Esophagus muscularis mucosa (tissue), 4 donors: ENCODE data around the gene CRYGB. TPM values are rescaled to one million over a fixed set of nuclear protein-coding genes. Genes with fewer than 3 reads are reported as not detected.
"Not testable (repeated sequence)": the region's sequence is repeated elsewhere in the genome, so short reads cannot be mapped to it uniquely, and the experiment has no call there.

ENCODE experiments used
- DNase-seq: peaks from one replicate; pipeline ENCODE4 v3.0.0-alpha.2; 2017; ENCODE audit errors: extremely low spot score
- H3K27ac ChIP-seq, 4 donors: fragments of 200-600 bp; sonication (generic); replicated peaks in 1 of 4; 1 replicate in 3 of 4; 2 replicates in 1 of 4; pipeline ENCODE4 v1.5.1; 2016 to 2019; ENCODE audit warnings: mild to moderate bottlenecking in 1 of 4
- H3K27me3 ChIP-seq, 4 donors: fragments of 200-600 bp; sonication (generic); one replicate each; pipeline versions ENCODE4 v1.5.1 to v1.6.0; 2016 to 2019
- H3K36me3 ChIP-seq, 4 donors: fragments of 200-600 bp; sonication (generic); one replicate each; pipeline ENCODE4 v1.5.1; 2016 to 2019
- H3K4me1 ChIP-seq, 4 donors: fragments of 200-600 bp; sonication (generic); one replicate each; pipeline ENCODE4 v1.5.1; 2016 to 2019
- H3K4me3 ChIP-seq, 4 donors: fragments of 200-600 bp; sonication (generic); 1 replicate in 2 of 4; 2 replicates in 2 of 4; pipeline ENCODE4 v1.5.1; 2016 to 2019; ENCODE audit warnings: mild to moderate bottlenecking in 4 of 4, moderate library complexity in 1 of 4
- H3K9me3 ChIP-seq, 4 donors: fragments of 200-600 bp; sonication (generic); 1 replicate in 3 of 4; 2 replicates in 1 of 4; pipeline ENCODE4 v1.5.1; 2016 to 2019
- EP300 ChIP-seq: sonication (generic); formaldehyde crosslinking; IDR thresholded peaks from one replicate; pipeline ENCODE4 v1.6.1; 2017; ENCODE audit warnings: antibody characterized with exemption
- POLR2A ChIP-seq: fragments of 450-650 bp; IDR thresholded peaks from one replicate; pipeline ENCODE4 v1.6.1; 2017; ENCODE audit warnings: antibody characterized with exemption, moderate library complexity, mild to moderate bottlenecking, low read depth
- POLR2AphosphoS5 ChIP-seq, 2 donors: sonication (generic); formaldehyde crosslinking; IDR thresholded peaks; one replicate each; pipeline ENCODE4 v1.6.1; 2017; ENCODE audit warnings: antibody characterized with exemption in 2 of 2
- WGBS: methylation state at CpG from one replicate; pipeline ENCODE4 v1.1.5; 2018; 5-methylcytosine and 5-hydroxymethylcytosine counted together
- intact Hi-C: fragments of 100-400 bp; cut with DNase I; formaldehyde crosslinking; loops from one replicate; pipeline ENCODE4 v1.15.1; 2023
- total RNA-seq, 4 donors: library from RNA; depleted of rRNA; stranded (reverse); fragments of >200 nt; gene quantifications; one replicate each; pipeline versions ENCODE4 v1.1.0 to v1.2.1, GENCODE V29; 2016
- TF ChIP-seq, protein P1 (sequence below), 3 experiments: fragments of 200-600 bp in 2 of 3; fragments of 450-650 bp in 1 of 3; sonication (generic) in 2 of 3; IDR thresholded peaks; one replicate each; pipeline ENCODE4 v1.5.1; 2017 to 2019; ENCODE audit warnings: antibody characterized with exemption in 3 of 3, mild to moderate bottlenecking in 2 of 3, moderate library complexity in 1 of 3

Gene CRYGB
- total RNA-seq, 4 donors from 2014 or later, result not detected

- H3K4me1 ChIP-seq, result peaks cover 5 to 8% (median 7%) of the 10 kb centered on the region in 4 donors
- H3K36me3 ChIP-seq, result no peaks in the 10 kb centered on the region
- H3K9me3 ChIP-seq, result no peaks in the 10 kb centered on the region
- WGBS, result 90% methylated on average over 4 of the region's 4 CpGs
- DNase-seq, result no peak
- H3K4me3 ChIP-seq, result no peak overlapping the region
- TF ChIP-seq, protein P1, sequence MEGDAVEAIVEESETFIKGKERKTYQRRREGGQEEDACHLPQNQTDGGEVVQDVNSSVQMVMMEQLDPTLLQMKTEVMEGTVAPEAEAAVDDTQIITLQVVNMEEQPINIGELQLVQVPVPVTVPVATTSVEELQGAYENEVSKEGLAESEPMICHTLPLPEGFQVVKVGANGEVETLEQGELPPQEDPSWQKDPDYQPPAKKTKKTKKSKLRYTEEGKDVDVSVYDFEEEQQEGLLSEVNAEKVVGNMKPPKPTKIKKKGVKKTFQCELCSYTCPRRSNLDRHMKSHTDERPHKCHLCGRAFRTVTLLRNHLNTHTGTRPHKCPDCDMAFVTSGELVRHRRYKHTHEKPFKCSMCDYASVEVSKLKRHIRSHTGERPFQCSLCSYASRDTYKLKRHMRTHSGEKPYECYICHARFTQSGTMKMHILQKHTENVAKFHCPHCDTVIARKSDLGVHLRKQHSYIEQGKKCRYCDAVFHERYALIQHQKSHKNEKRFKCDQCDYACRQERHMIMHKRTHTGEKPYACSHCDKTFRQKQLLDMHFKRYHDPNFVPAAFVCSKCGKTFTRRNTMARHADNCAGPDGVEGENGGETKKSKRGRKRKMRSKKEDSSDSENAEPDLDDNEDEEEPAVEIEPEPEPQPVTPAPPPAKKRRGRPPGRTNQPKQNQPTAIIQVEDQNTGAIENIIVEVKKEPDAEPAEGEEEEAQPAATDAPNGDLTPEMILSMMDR (IDR thresholded peaks at IDR 0.05), result no peak
- no peak for TF ChIP-seq POLR2AphosphoS5 (IDR thresholded peaks at IDR 0.05)
- no peak for TF ChIP-seq POLR2A
- no peak for TF ChIP-seq EP300
- no peak overlapping the region for H3K27ac ChIP-seq
- H3K27me3 ChIP-seq, result peaks cover 0 to 25% (median 2%) of the 10 kb centered on the region in 4 donors
- intact Hi-C loops, result no loop called here
Measured at GRCh38 chr2:208125251-208125650, 20.7 kb downstream of the CRYGB start.

DNA sequence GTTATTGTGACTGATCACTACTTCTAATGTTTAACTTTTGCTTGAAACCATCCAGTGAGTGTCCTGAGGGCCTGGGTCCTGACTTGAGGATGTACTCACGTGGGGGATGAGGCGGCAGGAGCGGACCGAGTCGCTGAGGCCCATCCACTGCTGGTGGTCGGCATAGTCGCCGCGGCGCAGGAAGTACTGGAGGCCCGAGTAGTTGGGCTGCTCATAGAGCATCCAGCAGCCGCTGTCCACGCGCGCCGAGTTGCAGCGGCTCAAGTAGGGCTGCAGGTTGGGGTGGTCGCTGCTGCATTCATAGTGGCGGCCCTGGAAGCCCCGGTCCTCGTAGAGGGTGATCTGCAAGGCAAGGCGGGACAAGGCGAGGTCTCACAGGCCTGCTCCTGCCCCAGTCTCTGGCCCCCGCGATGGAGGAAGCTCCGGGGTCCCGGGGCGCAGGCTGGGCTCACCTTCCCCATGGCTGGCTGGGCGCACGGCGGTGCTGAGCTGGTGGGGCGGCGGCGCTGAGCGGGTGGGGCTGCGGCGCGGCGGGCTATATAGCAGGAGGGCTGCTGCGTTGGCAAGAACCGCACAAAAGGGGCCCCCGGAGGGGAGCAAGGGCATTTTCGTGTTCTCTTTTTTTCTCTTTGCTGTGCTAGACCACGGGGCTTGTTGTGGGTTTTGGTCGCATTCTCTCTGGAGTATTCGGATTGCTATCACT lies 21.8 kb downstream of the CRYGB start, which contains the start of gene CRYGD:
Gene CRYGD (minus strand): TSS at position 512 of the 703 bp plus-strand sequence. CDS start 51 bp downstream, at position 461.
- DNase-seq, H3K27ac ChIP-seq, H3K9me3 ChIP-seq, intact Hi-C loops, H3K36me3 ChIP-seq, H3K4me1 ChIP-seq: not testable (repeated sequence)
- WGBS, result 22% methylated on average over 35 of the region's 46 CpGs
- H3K4me3 ChIP-seq, result peak within 1 kb of the TSS; percentile 11 to 38 (median 30)
- H3K27me3 ChIP-seq, result peaks cover 0 to 25% (median 2%) of the 10 kb centered on the region in 4 donors

DNA sequence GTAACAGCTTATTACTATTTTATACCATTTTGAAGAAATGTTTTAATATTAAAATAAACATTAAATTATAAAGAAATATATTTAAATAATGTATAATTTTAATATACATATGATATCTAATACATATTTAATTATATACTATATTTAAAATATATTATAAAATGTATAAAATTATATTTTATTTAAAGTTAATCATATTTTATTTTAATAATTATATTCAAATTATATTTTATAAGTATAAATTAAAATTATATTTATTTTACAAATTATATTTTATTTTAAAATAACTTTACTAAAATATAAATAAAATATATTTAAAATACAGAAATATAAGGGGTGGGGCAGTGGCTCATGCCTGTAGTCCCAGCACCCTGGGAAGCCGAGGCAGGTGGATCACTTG lies 23.7 kb downstream of the CRYGB start:
- no peaks in the 10 kb centered on the region for H3K36me3 ChIP-seq
- WGBS, result 100% methylated on average over 1 of the region's 1 CpG
- peaks cover 5 to 8% (median 7%) of the 10 kb centered on the region in 4 donors for H3K4me1 ChIP-seq
- H3K27ac ChIP-seq, result no peak overlapping the region
- H3K9me3 ChIP-seq, result no peaks in the 10 kb centered on the region
- no peak for DNase-seq
- peaks cover 0 to 25% (median 2%) of the 10 kb centered on the region in 4 donors for H3K27me3 ChIP-seq
- intact Hi-C loops, result no loop called here
- no peak overlapping the region for H3K4me3 ChIP-seq
- TF ChIP-seq POLR2A (no peak), POLR2AphosphoS5 (IDR thresholded peaks at IDR 0.05) (no peak), EP300 (no peak)
- TF ChIP-seq, protein P1 (IDR thresholded peaks at IDR 0.05), result no peak

DNA sequence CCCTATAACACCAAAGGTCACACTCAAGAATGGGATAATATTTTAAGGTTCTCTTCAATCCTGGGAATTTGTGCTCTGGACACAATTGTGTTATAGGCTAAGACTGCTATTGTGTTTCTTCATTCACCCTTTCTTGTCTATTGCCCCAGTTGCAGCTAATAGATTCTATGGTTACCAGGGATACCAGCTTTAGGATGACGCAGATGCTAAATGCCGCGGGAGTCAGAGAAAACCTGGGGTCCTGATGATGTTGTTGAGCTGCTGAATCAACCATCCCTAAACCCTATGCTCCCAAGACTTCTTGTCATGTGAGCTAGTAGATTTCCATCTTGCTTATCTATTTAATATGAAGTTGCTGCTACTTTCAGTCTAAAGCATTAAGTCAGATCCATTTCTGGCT lies 27.0 kb downstream of the CRYGB start:
- intact Hi-C loops, result no loop called here
- no peaks in the 10 kb centered on the region for H3K9me3 ChIP-seq
- no peak for DNase-seq
- no peak overlapping the region for H3K27ac ChIP-seq
- no peak overlapping the region for H3K4me3 ChIP-seq
- TF ChIP-seq, protein P1 (IDR thresholded peaks at IDR 0.05), result no peak
- no peak for TF ChIP-seq POLR2AphosphoS5 (IDR thresholded peaks at IDR 0.05)
- TF ChIP-seq EP300, result no peak
- TF ChIP-seq POLR2A, result no peak
- peaks cover 0 to under 1% (median under 1%) of the 10 kb centered on the region in 4 donors for H3K4me1 ChIP-seq
- H3K27me3 ChIP-seq, result peaks cover 0 to 6% (median 0%) of the 10 kb centered on the region in 4 donors
- no peaks in the 10 kb centered on the region for H3K36me3 ChIP-seq
- WGBS, result 97% methylated on average over 3 of the region's 3 CpGs

DNA sequence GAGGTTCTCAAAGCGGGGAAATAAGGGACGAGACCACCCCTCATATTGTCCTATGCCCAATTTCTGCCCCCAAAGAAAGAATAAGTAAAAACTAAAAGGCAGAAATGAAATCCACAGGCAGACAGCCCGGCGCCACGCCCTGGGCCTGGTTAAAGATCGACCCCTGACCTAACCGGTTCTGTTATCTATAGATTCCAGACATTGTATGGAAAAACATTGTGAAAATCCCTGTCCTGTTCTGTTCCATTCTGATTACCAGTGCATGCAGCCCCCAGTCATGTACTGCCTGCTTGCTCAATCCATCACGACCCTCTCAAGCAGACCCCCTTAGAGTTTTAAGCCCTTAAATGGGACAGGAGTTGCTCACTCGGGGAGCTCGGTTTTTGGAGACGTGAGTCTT lies 28.6 kb downstream of the CRYGB start:
- DNase-seq, H3K4me3 ChIP-seq, H3K9me3 ChIP-seq, H3K36me3 ChIP-seq, H3K4me1 ChIP-seq, H3K27ac ChIP-seq, intact Hi-C loops: not testable (repeated sequence)
- peaks cover 0 to 13% (median 3%) of the 10 kb centered on the region in 4 donors for H3K27me3 ChIP-seq
- WGBS, result 93% methylated on average over 11 of the region's 11 CpGs

DNA sequence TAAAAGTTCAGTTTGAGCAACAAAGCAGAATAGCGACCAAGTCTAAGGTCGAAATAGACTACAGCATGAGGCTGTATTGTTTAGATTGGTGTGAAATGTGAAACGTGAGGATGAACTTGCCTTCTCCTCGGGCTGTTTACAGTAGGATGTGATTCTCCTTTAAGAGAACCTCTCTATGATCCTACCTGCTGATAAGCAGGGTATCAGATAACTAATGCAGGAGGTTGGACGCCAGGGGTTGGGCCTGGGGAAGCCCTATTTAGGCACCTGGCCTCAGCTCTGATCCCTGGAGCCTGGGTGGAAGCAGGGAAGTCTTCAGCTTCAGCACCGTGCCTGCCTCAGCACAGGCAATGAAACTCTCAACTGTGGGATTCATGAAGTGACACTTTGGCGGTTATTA lies 33.0 kb downstream of the CRYGB start:
- WGBS, result 68% methylated on average over 7 of the region's 7 CpGs
- Histone ChIP-seq H3K4me1 (peaks cover 0 to 7% (median 6%) of the 10 kb centered on the region in 4 donors), H3K27ac (no peak overlapping the region), H3K4me3 (no peak overlapping the region), H3K36me3 (no peaks in the 10 kb centered on the region), H3K27me3 (peaks cover 0 to 23% (median 4%) of the 10 kb centered on the region in 4 donors), H3K9me3 (no peaks in the 10 kb centered on the region)
- DNase-seq, result no peak
- TF ChIP-seq POLR2AphosphoS5 (IDR thresholded peaks at IDR 0.05) (no peak), POLR2A (no peak), EP300 (no peak)
- TF ChIP-seq, protein P1 (IDR thresholded peaks at IDR 0.05), result no peak
- intact Hi-C loops, result no loop called here

- H3K27me3 ChIP-seq, result peaks cover 0 to 23% (median 4%) of the 10 kb centered on the region in 4 donors
- H3K36me3 ChIP-seq, H3K9me3 ChIP-seq, DNase-seq, H3K27ac ChIP-seq, intact Hi-C loops, H3K4me1 ChIP-seq: not testable (repeated sequence)
- peak overlapping the region in 2 of 4 donors; percentile 18 to 25 for H3K4me3 ChIP-seq
- 14% methylated on average over 22 of the region's 36 CpGs for WGBS
Measured at GRCh38 chr2:208112273-208112745, 33.6 kb downstream of the CRYGB start.
